ENCODE data around the gene CCN5.
A peak's percentile ranks its signal among the peaks of the same experiment; 100 is the strongest.

CCN5 gene

DNA sequence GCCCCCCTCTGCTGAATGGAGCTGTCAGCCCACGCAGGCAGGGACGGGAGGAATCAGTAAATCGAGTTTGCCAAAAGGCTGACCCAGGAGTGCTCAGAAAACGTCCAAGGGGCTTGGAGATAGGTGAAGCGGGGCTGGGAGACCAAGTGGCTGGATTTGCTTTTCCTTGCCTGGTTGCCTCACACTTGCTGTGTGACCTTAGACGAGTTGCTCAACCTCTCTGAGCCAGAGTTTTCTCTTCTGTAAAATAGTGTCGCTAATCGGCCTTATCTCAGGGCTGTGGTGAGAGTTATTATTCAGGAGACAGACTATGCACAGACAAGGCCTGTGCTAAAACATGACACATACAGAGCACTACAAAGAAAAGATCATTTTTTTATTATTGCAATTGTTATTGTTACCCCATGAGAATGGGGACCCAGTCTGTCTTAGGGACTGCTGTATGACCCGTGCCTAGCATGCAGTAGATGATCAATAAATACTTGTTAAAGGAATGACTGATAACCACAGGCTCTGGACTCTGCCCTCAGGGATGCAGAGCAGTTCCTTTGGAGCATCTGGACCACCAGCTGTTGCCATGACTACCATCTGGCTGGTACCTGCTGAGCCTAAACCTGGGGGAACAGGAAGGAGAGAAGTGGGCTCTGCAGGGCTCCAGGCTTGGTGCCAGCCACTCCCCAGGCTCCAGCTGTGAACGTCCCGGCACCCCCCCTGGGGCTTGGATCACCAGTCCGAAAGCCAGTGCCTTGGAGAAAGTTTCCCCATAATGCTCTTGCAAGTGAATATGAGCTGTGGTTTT is 31.4 kb downstream of the CCN5 start:
- DNase-seq (ENCODE audit: low spot score) (no peak), ATAC-seq (ENCODE audit: low read depth) (no peak)
- no peaks in the 10 kb centered on the region for H3K36me3 ChIP-seq (ENCODE audit: low read depth)
- H3K27ac ChIP-seq (ENCODE audit: poor library complexity, severe bottlenecking), result no peak overlapping the region
- peak overlapping the region; percentile 19 for H3K4me3 ChIP-seq (ENCODE audit: severe bottlenecking)
- peaks cover 57% of the 10 kb centered on the region for H3K27me3 ChIP-seq (ENCODE audit: insufficient read depth, poor library complexity, severe bottlenecking)
- TF ChIP-seq, protein P1, sequence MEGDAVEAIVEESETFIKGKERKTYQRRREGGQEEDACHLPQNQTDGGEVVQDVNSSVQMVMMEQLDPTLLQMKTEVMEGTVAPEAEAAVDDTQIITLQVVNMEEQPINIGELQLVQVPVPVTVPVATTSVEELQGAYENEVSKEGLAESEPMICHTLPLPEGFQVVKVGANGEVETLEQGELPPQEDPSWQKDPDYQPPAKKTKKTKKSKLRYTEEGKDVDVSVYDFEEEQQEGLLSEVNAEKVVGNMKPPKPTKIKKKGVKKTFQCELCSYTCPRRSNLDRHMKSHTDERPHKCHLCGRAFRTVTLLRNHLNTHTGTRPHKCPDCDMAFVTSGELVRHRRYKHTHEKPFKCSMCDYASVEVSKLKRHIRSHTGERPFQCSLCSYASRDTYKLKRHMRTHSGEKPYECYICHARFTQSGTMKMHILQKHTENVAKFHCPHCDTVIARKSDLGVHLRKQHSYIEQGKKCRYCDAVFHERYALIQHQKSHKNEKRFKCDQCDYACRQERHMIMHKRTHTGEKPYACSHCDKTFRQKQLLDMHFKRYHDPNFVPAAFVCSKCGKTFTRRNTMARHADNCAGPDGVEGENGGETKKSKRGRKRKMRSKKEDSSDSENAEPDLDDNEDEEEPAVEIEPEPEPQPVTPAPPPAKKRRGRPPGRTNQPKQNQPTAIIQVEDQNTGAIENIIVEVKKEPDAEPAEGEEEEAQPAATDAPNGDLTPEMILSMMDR (IDR thresholded peaks at IDR 0.05; ENCODE audit: poor library complexity, severe bottlenecking), result no peak
- H3K9me3 ChIP-seq (ENCODE audit: severe bottlenecking), result no peaks in the 10 kb centered on the region
- H3K4me1 ChIP-seq (ENCODE audit: insufficient read depth, poor library complexity, severe bottlenecking), result peaks cover 9% of the 10 kb centered on the region

DNA sequence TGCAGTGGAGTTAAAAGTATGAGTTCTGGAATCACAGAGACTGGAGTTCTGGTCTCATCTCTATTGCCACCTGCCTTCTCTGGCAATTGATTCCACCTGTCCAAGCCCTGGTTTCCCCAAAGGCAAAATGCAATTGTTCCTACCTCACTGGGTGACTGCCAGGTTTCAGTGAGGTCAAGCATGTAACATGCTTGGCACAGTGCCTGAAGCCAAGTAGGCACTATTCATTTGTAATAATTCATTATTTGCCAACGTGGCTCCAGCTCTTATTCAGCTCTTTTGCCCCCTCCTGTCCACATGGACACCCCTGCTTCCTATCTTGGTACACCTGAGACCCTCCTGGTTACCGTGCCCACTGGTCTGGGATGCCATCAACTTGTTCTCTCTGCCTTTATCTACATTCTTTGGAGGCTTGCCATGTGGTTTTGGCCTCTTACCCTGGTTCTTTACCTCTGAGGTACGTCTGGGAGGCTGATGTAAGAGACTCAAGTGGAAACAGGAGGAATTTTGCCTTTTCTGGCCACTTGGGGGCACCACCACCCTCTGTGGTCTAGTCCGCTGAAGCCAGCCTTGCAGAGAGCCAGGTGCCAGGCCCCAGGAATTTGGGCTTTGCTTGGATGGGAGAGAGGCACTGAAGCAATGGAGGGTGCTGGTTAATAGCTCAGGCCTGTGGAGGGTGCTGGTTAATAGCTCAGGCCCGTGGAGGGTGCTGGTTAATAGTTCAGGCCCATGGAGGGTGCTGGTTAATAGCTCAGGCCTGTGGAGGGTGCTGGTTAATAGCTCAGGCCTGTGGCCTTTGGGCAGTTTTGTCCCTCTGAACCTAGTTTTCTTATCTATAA is 32.2 kb downstream of the CCN5 start:
- ATAC-seq (ENCODE audit: low read depth) (peak; percentile 63), DNase-seq (ENCODE audit: low spot score) (peak; percentile 97)
- Histone ChIP-seq H3K9me3 (ENCODE audit: severe bottlenecking) (no peaks in the 10 kb centered on the region), H3K36me3 (ENCODE audit: low read depth) (no peaks in the 10 kb centered on the region), H3K4me1 (ENCODE audit: insufficient read depth, poor library complexity, severe bottlenecking) (peaks cover 9% of the 10 kb centered on the region), H3K27ac (ENCODE audit: poor library complexity, severe bottlenecking) (no peak overlapping the region), H3K4me3 (ENCODE audit: severe bottlenecking) (no peak overlapping the region), H3K27me3 (ENCODE audit: insufficient read depth, poor library complexity, severe bottlenecking) (peaks cover 65% of the 10 kb centered on the region)
- TF ChIP-seq, protein P1 (IDR thresholded peaks at IDR 0.05; ENCODE audit: poor library complexity, severe bottlenecking), result peak; percentile 100

DNA sequence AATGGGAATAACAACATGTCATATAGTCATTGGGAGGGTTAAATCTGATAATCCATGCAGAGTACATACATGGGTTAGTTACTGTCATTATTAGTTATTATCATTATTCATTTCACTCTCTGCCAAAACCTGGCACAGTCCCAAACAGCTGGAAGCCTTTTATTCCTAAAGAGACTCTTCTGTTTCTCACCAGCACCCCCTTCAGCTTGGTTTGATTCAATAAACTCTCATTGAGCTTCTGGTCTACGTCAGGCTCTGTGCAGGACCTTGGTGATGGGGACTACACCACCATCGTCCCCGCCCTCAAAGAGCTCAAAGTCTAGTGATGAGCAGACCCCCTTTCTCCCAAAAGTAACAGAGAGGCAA is 32.8 kb downstream of the CCN5 start:
- Histone ChIP-seq H3K27ac (ENCODE audit: poor library complexity, severe bottlenecking) (no peak overlapping the region), H3K4me1 (ENCODE audit: insufficient read depth, poor library complexity, severe bottlenecking) (peaks cover 9% of the 10 kb centered on the region), H3K9me3 (ENCODE audit: severe bottlenecking) (no peaks in the 10 kb centered on the region), H3K27me3 (ENCODE audit: insufficient read depth, poor library complexity, severe bottlenecking) (peaks cover 71% of the 10 kb centered on the region), H3K36me3 (ENCODE audit: low read depth) (no peaks in the 10 kb centered on the region), H3K4me3 (ENCODE audit: severe bottlenecking) (no peak overlapping the region)
- DNase-seq (ENCODE audit: low spot score) (no peak), ATAC-seq (ENCODE audit: low read depth) (no peak)
- TF ChIP-seq, protein P1 (IDR thresholded peaks at IDR 0.05; ENCODE audit: poor library complexity, severe bottlenecking), result peak; percentile 12

DNA sequence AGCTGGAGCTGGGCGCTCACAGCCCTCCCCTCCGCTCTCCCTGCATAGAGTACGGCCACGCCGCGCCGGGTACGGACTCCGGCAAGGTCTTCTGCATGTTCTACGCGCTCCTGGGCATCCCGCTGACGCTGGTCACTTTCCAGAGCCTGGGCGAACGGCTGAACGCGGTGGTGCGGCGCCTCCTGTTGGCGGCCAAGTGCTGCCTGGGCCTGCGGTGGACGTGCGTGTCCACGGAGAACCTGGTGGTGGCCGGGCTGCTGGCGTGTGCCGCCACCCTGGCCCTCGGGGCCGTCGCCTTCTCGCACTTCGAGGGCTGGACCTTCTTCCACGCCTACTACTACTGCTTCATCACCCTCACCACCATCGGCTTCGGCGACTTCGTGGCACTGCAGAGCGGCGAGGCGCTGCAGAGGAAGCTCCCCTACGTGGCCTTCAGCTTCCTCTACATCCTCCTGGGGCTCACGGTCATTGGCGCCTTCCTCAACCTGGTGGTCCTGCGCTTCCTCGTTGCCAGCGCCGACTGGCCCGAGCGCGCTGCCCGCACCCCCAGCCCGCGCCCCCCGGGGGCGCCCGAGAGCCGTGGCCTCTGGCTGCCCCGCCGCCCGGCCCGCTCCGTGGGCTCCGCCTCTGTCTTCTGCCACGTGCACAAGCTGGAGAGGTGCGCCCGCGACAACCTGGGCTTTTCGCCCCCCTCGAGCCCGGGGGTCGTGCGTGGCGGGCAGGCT is 35.1 kb downstream of the CCN5 start:
- Histone ChIP-seq H3K27ac (ENCODE audit: poor library complexity, severe bottlenecking) (no peak overlapping the region), H3K27me3 (ENCODE audit: insufficient read depth, poor library complexity, severe bottlenecking) (peaks cover 66% of the 10 kb centered on the region), H3K36me3 (ENCODE audit: low read depth) (no peaks in the 10 kb centered on the region), H3K4me3 (ENCODE audit: severe bottlenecking) (no peak overlapping the region), H3K9me3 (ENCODE audit: severe bottlenecking) (no peaks in the 10 kb centered on the region), H3K4me1 (ENCODE audit: insufficient read depth, poor library complexity, severe bottlenecking) (peaks cover 9% of the 10 kb centered on the region)
- DNase-seq (ENCODE audit: low spot score), result no peak
- ATAC-seq (ENCODE audit: low read depth), result no peak
- TF ChIP-seq, protein P1 (IDR thresholded peaks at IDR 0.05; ENCODE audit: poor library complexity, severe bottlenecking), result peak; percentile 84

Data from RWPE2 (cell line).